Central memory CD8-positive, alpha-beta T cell (primary cell): Measurements from ENCODE around the gene STUM.

ENCODE experiments used
- ATAC-seq: fragments of 150-1000 bp; cut with Tn5 transposase; replicated peaks from 2 replicates; pipeline ENCODE4 v1.10.0; 2022; ENCODE audit warnings: mild to moderate bottlenecking, moderate FRiP score, moderate number of reproducible peaks; ENCODE audit not compliant: poor library complexity, severe bottlenecking; ENCODE audit errors: extremely low read depth
- DNase-seq, 2 donors: peaks; one replicate each; pipeline ENCODE4 v3.0.0; 2021; ENCODE audit warnings: low spot score in 2 of 2
- H3K27ac Mint-ChIP-seq: one replicate; pipeline ENCODE4 v1.8.0; 2022; ENCODE audit warnings: low read depth, mild to moderate bottlenecking, moderate library complexity, mixed read lengths
- H3K27me3 Mint-ChIP-seq: one replicate; pipeline ENCODE4 v1.8.0; 2022; ENCODE audit warnings: mixed read lengths
- H3K36me3 Mint-ChIP-seq: one replicate; pipeline ENCODE4 v1.8.0; 2022; ENCODE audit warnings: mild to moderate bottlenecking, moderate library complexity, mixed read lengths; ENCODE audit not compliant: insufficient read depth
- H3K4me1 Mint-ChIP-seq: one replicate; pipeline ENCODE4 v1.8.0; 2022; ENCODE audit warnings: mixed read lengths
- H3K4me3 Mint-ChIP-seq: one replicate; pipeline ENCODE4 v1.8.0; 2022; ENCODE audit warnings: mild to moderate bottlenecking, moderate library complexity, mixed read lengths
- H3K9me3 Mint-ChIP-seq: one replicate; pipeline ENCODE4 v1.8.0; 2022; ENCODE audit warnings: mixed read lengths

Gene STUM

DNA sequence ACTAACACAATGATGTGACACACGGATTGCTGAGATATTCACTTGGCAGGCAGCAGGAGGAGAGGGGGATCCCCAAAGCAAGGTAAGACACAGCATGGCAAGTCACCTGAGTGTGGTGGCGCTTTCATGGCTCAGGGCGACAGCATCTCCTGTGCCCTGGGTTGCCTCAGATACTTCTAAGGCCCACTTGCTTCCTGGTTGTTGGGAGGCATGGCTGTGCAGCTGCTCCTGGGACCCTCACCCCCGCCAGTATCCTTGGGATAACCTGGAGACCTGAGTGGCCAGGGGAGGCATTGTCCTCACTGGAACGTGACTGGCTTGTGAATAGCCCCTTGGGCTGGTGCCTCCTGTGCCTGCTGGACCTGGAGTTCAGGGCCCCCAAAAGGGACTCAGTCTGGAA lies 69.8 kb downstream of the STUM start:
- ATAC-seq (no peak), DNase-seq (no peak)
- H3K36me3 Mint-ChIP-seq: no peaks in the 10 kb centered on the region
- no peaks in the 10 kb centered on the region for H3K9me3 Mint-ChIP-seq
- no peaks in the 10 kb centered on the region for H3K4me1 Mint-ChIP-seq
- H3K27ac Mint-ChIP-seq: no peak overlapping the region
- no peak overlapping the region for H3K4me3 Mint-ChIP-seq
- H3K27me3 Mint-ChIP-seq: no peaks in the 10 kb centered on the region

DNA sequence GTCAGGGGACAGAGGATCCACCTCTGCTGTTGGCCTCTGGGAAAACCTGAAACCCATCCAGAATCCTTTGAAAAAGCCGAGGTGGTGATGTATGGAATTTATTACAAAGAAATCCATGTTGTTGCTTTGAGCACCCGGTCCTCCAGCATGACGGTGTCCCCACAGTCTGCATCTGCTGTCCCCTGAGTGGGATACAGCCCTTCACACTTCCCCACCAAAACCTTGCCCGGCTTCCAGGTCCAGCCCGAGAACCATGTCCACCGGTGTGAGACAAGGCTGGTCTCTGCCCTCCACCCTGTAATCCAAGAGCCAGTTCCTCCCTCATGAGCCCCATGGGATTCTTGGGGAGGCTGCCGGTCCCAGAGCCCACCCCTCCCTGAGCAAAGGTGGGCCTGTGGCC lies 70.5 kb downstream of the STUM start:
- H3K4me3 Mint-ChIP-seq: no peak overlapping the region
- no peaks in the 10 kb centered on the region for H3K4me1 Mint-ChIP-seq
- no peaks in the 10 kb centered on the region for H3K9me3 Mint-ChIP-seq
- no peak for DNase-seq
- H3K27ac Mint-ChIP-seq: peak overlapping the region; percentile 33
- no peaks in the 10 kb centered on the region for H3K36me3 Mint-ChIP-seq
- H3K27me3 Mint-ChIP-seq: no peaks in the 10 kb centered on the region
- ATAC-seq: no peak

DNA sequence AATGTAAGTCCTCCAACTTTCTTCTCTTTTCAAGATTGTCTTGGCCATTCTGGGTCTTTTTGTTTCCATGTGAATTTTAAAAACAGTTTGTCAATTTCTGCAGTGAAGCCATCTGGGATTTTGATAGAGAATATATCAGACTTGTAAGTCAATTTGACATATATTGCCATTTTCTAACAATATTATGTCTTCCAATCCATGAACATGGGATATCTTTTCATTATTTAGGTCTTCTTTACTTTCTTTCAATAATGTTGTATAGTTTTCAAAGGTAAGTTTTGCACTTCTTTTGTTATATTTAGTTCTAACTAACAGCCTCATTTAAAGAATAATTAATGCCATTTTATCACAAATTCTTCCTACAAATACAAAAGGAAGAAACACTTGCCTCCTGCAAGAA lies 73.4 kb downstream of the STUM start:
- Mint-ChIP-seq H3K27me3 (no peaks in the 10 kb centered on the region), H3K4me3 (no peak overlapping the region), H3K9me3 (no peaks in the 10 kb centered on the region), H3K27ac (no peak overlapping the region), H3K4me1 (peaks cover 13% of the 10 kb centered on the region), H3K36me3 (peaks cover 5% of the 10 kb centered on the region)
- no peak for DNase-seq
- no peak for ATAC-seq

DNA sequence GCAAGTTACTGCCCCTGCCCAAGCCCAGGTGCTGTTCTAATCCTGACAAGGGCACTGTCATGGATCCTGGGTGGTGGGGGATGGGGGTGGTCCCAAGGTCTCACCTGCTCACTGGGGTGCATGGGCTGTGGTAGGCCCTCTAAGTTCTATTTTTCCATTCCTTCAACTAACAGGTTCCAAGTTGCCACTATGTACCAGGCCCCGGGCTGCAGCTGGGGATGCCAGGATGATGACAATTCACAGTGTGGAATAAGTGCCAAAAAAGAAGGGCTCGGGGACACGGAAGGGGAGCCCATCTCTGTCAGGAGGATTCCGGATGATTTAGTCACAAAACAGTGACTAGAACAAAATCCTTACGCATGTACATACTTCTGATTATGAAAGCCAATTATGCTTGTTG lies 76.0 kb downstream of the STUM start:
- peaks cover 19% of the 10 kb centered on the region for H3K4me1 Mint-ChIP-seq
- no peaks in the 10 kb centered on the region for H3K9me3 Mint-ChIP-seq
- H3K4me3 Mint-ChIP-seq: no peak overlapping the region
- ATAC-seq: no peak
- no peak for DNase-seq
- peaks cover 5% of the 10 kb centered on the region for H3K36me3 Mint-ChIP-seq
- no peaks in the 10 kb centered on the region for H3K27me3 Mint-ChIP-seq
- no peak overlapping the region for H3K27ac Mint-ChIP-seq

DNA sequence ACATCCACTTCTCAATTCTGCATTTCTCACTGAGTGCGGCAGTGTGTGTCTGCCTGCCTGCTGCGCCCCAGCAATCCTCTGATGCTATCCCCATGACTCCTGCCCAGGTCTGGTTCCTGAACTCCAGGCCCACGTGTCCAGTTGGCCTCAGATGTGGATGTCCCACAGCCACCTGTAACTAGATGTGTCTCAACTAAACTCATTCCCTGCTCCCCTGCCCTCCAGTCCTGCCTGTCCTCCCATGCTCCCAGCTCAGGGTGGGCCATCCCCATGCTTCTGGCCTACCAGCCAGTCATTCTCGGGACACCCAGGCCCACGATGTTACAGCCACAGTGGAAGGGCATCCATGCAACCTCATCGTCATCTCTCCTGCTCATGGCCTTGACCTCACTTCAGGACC lies 76.8 kb downstream of the STUM start:
- no peaks in the 10 kb centered on the region for H3K27me3 Mint-ChIP-seq

DNA sequence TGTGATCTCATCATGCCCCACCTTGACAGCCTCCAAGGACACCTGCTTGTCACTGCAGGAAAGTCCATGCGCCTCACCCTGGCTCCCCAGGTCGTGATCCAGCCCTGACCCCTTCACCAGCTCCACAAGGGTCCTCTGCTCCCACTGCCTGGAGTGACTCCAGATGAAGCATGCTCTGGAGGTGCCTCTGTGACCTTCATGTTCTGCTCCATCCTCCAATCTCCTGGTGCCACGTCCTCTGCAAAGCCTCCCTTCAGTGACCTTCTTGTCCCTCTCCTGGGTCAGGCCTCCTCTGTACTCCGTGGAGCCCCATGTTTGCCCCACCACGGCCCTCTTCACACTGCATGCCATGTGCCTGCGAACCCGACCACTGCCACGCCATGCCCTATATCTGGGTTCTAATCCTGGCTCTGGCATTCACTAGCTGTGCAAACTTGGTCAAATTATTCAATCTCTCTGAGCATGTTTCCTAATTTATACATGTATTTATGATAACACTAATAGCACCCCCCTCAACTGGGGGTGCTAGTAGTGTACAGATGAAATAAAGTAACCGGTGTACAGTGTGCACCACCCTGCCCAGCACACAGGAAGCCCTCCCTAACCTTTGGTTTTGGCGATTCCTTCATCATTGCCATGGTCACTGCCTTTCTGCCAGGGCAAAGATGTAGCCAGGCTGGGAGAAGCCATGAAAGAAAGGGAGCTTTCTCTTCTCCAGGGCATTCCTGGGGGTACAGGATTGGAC lies 77.4 kb downstream of the STUM start:
- ATAC-seq: peak; percentile 37
- H3K4me3 Mint-ChIP-seq: peak overlapping the region; percentile 47
- H3K4me1 Mint-ChIP-seq: peaks cover 19% of the 10 kb centered on the region

More for the DNA sequence above, 76.8 kb downstream of the STUM start:
- Mint-ChIP-seq H3K27ac (no peak overlapping the region), H3K36me3 (peaks cover 10% of the 10 kb centered on the region), H3K4me3 (peak overlapping the region; percentile 2), H3K4me1 (peaks cover 19% of the 10 kb centered on the region), H3K9me3 (no peaks in the 10 kb centered on the region)
- DNase-seq: no peak
- no peak for ATAC-seq

DNA sequence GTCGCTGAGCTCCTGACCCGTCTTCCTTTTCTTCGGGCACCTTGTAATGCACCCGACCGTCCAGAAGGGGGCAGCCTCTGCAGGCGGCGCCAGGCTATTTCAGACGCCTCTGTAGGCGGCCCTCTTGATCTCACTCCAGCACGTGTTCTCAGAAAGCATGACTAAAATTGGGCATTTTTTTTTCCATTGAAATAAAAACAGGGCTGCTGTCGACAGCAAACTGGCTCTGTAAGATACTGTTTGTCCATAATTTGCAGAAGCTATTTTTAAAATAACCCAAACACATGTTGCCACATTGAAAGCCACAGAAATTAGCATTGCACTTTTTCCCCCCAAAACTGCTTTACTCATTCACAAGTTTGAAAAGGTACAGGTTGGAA lies 78.0 kb downstream of the STUM start:
- Mint-ChIP-seq H3K36me3 (peaks cover 15% of the 10 kb centered on the region), H3K4me1 (peaks cover 19% of the 10 kb centered on the region)

More for the DNA sequence above, 77.4 kb downstream of the STUM start:
- Mint-ChIP-seq H3K27me3 (no peaks in the 10 kb centered on the region), H3K36me3 (peaks cover 11% of the 10 kb centered on the region), H3K9me3 (no peaks in the 10 kb centered on the region), H3K27ac (peak overlapping the region; percentile 49)
- no peak for DNase-seq

DNA sequence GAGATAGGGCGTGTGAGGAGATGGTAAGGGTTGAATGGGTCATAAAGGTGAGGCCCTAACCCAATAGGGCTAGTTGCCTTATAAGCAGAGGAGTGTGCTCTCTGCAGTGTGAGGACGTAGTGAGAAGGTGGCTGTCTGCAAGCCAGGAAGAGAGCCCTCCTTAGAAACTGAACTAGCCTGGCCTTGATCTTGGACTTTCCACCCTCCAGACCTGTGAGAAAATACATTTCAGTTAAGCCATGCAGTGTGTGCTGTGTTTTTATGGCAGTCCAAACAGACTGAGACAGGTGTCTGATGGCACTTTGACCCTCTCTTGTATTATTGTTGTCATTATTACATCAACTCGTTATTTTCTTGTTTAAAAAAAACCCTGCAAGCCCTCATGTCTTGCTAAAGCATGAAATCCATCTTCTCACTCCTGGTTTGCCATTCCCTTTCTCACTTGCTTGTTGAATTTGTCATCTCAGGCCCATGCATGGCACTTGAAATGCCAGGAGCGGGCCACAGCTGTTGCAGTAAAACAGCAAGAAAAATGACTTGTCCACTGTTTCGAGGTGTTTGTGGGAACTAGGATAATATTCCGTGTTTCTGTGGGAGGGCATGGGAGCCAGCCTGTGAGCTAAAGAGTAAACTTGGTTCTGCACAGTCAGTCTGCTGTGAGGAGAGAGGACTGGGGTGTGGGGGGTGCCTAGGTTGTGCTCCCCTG lies 78.6 kb downstream of the STUM start:
- peaks cover 19% of the 10 kb centered on the region for H3K4me1 Mint-ChIP-seq
- no peaks in the 10 kb centered on the region for H3K9me3 Mint-ChIP-seq
- H3K4me3 Mint-ChIP-seq: no peak overlapping the region
- ATAC-seq (no peak), DNase-seq (no peak)
- H3K27ac Mint-ChIP-seq: peak overlapping the region; percentile 49
- H3K27me3 Mint-ChIP-seq: no peaks in the 10 kb centered on the region
- H3K36me3 Mint-ChIP-seq: peaks cover 18% of the 10 kb centered on the region

More for the DNA sequence above, 78.0 kb downstream of the STUM start:
- peak; percentile 83 for ATAC-seq
- peak overlapping the region; percentile 47 for H3K4me3 Mint-ChIP-seq
- H3K27ac Mint-ChIP-seq: peak overlapping the region; percentile 49
- peak; percentile 61 to 65 for DNase-seq
- no peaks in the 10 kb centered on the region for H3K9me3 Mint-ChIP-seq
- H3K27me3 Mint-ChIP-seq: no peaks in the 10 kb centered on the region

DNA sequence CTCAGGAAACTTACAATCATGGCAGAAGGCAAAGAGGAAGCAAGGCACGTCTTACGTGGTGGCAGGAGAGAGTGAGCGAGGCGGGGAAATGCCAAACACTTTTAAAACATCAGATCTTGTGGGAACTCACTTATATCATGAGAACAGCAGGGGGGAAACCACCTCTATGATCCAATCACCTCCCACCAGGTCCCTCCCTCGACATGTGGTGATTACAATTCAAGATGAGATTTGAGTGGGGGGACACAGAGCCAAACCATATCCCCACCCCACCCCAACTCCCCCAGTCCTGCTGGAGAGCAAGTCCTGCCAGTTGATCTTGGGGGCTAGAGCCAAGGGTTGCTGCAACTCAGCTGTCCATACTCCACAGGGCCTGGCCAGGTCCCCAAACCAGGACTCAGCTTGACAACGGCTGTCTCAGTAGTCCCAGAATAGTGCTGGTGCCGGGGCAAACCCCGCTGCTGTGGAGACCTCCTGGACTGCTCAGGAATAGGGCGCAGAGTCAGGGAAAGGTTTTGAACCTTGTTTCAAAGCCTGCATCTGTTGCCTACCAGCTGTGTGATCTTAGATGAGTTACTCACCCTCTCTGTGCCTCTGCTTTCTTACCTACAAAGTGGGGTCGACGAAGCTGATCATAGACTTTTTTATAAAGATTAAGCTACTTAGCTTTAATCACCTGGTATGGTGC lies 79.5 kb downstream of the STUM start:
- no peak for DNase-seq
- H3K27me3 Mint-ChIP-seq: no peaks in the 10 kb centered on the region
- H3K27ac Mint-ChIP-seq: no peak overlapping the region
- no peaks in the 10 kb centered on the region for H3K9me3 Mint-ChIP-seq
- ATAC-seq: no peak
- peaks cover 19% of the 10 kb centered on the region for H3K4me1 Mint-ChIP-seq
- H3K36me3 Mint-ChIP-seq: peaks cover 18% of the 10 kb centered on the region
- no peak overlapping the region for H3K4me3 Mint-ChIP-seq

DNA sequence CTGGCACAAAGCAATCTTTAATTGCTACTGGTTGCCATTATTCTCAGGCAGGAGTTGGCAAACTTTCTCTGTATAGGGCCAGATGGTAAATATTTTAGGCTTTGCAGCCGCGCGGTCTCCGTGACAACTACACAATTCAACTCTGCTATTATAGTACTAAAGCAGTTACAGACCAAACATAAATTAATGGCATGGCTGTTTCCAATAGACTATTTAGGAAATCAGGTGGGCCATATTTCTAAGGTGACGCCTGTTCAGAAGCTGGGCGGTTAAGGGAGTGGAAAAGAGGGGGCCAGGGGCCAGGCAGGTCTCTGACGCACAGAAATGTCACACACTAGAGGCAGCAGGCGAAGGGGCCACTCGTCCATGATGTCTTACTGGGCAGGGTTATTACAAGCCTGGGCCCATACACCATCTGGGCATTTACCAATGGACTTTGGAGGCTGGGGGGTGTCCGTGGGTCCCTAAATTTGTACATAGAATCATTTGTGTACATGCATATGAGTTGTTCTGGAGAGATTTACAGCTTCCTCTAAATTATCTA lies 80.1 kb downstream of the STUM start:
- H3K4me1 Mint-ChIP-seq: peaks cover 19% of the 10 kb centered on the region
- no peak for DNase-seq
- H3K9me3 Mint-ChIP-seq: no peaks in the 10 kb centered on the region
- ATAC-seq: no peak
- no peak overlapping the region for H3K4me3 Mint-ChIP-seq
- peaks cover 19% of the 10 kb centered on the region for H3K36me3 Mint-ChIP-seq
- H3K27me3 Mint-ChIP-seq: no peaks in the 10 kb centered on the region
- H3K27ac Mint-ChIP-seq: no peak overlapping the region

DNA sequence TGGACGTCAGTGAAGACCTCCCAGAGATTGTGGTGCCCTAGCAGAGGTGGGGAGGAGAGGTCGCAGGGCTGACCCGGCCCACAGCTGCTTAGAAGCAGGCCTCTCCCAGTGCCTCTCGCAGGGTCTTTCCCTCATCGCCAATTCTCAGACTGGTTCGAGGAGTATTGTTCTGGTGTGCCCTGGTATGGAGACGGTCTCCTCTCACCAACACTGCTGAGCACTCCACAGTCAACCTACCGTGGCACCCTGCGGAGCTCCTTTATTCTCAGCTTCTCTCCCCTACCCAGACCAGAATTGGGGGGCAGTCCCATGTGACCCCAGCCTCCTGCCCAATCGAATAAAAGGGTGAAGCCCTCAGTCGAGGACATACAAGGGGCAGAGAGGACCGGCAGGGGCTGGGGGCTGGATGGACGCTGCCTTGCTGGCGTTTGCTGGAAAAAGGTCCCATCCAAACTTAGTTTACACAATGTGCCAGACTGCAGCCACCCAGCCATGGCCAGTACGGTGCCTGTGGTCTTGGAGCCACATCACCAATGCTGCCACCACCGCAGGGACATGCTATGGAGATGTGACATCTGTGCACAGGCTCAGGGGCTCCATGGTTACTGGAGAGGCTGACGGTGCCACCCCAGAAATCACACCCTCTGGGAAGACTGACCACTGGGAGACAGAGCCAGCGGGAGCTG lies 80.8 kb downstream of the STUM start:
- ATAC-seq (no peak), DNase-seq (no peak)
- no peaks in the 10 kb centered on the region for H3K9me3 Mint-ChIP-seq
- no peak overlapping the region for H3K4me3 Mint-ChIP-seq
- no peaks in the 10 kb centered on the region for H3K27me3 Mint-ChIP-seq
- H3K4me1 Mint-ChIP-seq: peaks cover 22% of the 10 kb centered on the region
- peak overlapping the region; percentile 85 for H3K27ac Mint-ChIP-seq
- peaks cover 19% of the 10 kb centered on the region for H3K36me3 Mint-ChIP-seq

DNA sequence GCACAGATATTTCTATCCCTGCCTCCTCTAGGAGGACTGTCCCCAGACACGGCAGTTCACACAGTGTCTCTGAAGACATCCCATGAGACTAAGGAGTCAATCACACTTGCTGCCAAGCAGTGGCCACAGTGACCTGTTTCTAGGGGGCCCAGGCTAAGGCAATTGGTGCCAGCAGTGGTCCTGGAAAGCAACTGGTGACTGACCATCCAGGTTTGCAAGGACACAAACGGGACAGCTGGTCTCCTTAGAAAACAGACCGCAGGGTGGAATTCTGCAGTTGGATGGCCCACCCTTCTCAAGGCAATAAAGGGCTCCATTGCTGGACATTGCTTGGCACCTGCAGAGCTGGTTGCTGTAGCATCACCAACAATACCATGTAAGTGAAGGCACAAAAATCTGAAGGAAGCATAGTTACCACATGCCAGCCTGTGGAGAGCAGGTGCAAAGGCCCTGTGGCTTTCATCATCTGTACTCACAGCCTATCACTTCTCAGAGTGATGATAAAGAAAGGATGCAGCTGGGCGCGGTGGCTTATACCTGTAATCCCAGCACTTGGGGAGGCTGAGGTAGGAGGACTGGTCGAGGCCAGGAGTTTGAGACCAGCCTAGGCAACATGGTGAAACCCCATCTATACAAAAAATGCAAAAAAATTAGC lies 81.5 kb downstream of the STUM start:
- Mint-ChIP-seq H3K9me3 (no peaks in the 10 kb centered on the region), H3K4me3 (no peak overlapping the region), H3K36me3 (peaks cover 20% of the 10 kb centered on the region), H3K27me3 (no peaks in the 10 kb centered on the region), H3K27ac (peak overlapping the region; percentile 85), H3K4me1 (peaks cover 27% of the 10 kb centered on the region)
- DNase-seq (no peak), ATAC-seq (no peak)
